ENCODE data around the gene NHEJ1.
"Not testable (repeated sequence)": the region's sequence is repeated elsewhere in the genome, so short reads cannot be mapped to it uniquely, and the experiment has no call there.

The NHEJ1 gene

DNA sequence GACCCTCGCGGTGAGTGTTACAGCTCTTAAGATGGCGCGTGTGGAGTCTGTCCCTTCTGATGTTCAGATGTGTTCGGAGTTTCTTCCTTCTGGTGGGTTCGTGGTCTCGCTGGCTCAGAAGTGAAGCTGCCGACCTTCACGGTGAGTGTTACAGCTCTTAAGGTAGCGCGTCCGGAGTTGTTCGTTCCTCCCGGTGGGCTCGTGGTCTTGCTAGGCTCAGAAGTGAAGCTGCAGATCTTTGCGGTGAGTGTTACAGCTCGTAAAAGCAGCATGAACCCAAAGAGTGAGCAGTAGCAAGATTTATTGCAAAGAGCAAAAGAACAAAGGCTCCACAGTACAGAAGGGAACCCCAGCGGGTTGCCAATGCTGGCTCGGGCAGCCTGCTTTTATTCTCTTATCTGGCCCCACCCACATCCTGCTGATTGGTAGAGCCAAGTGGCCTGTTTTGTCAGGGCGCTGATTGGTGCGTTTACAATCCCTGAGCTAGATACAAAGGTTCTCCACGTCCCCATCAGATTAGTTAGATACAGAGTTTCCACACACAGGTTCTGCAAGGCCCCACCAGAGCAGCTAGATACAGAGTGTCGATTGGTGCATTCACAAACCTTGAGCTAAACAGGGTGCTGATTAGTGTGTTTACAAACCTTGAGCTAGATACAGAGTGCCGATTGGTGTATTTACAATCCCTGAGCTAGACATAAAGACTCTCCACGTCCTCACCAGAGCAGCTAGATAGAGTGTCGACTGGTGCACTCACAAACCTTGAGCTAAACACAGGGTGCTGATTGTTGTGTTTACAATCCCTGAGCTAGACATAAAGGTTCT lies 40.1 kb upstream of the NHEJ1 start:
- not testable (repeated sequence) for H3K4me1 ChIP-seq (ENCODE audit: control insufficient read depth, insufficient read depth, low read length); H3K9ac ChIP-seq (ENCODE audit: low read length); H3K27me3 ChIP-seq (ENCODE audit: control insufficient read depth, insufficient read depth, low read length); H3K9me3 ChIP-seq (ENCODE audit: control insufficient read depth, low read length); H3K36me3 ChIP-seq (ENCODE audit: control insufficient read depth, insufficient read depth, low read length); H3K4me3 ChIP-seq (ENCODE audit: low read length)

DNA sequence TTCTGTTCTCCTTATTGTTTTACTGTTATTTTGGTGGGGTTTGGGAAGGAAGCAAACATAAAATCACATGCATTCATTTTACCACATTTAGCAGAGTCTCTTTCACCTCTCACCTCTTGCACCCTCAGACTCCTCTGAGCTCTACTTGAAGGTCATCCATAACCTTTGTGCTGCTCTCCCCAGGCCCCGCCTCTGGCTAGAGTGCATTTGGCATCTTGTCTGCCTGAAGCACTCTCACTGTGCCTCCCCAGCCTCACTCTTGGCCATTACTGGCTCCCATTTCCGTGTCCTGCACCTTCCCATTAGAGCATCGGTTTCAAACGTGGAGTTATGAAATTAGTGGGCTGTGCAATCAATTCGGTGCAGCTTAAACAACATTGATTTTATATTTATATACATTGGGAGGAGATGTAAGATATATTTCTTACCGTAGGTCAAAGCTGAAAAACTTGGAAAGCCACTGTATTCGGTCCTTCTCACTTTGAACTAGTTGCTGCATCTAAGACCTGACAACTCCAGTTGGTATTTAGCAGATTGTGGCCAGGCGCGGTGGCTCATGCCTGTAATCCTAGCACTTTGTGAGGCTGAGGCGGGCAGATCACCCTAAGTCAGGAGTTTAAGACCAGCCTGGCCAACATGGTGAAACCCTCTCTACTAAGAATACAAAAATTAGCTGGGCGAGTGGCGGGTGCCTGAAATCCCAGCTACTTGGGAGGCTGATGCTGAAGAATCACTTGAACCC lies 39.0 kb upstream of the NHEJ1 start:
- no peak overlapping the region for H3K9ac ChIP-seq (ENCODE audit: low read length)
- no peaks in the 10 kb centered on the region for H3K9me3 ChIP-seq (ENCODE audit: control insufficient read depth, low read length)
- H3K36me3 ChIP-seq (ENCODE audit: control insufficient read depth, insufficient read depth, low read length): no peaks in the 10 kb centered on the region
- no peaks in the 10 kb centered on the region for H3K4me1 ChIP-seq (ENCODE audit: control insufficient read depth, insufficient read depth, low read length)
- no peak overlapping the region for H3K4me3 ChIP-seq (ENCODE audit: low read length)
- H3K27me3 ChIP-seq (ENCODE audit: control insufficient read depth, insufficient read depth, low read length): no peaks in the 10 kb centered on the region

DNA sequence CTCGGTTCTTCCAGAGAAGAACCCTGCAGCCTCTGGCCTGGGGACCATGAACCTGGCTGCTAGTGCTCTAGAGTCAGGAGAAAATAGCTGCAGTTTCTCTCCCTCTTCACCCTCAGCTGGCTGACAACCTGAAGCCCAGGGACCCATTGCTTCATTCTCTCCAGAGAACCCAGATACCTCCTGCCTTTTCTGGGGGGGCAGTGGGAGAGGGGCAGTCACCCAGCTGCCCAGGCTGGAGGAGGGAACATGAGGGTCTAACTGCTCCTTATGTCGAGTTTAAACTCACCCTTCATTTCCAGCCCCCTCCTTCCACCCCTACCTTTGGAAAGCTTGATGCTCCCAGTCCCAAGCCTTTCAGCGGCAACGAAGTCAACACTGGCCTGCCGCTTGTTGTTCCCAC lies 38.4 kb upstream of the NHEJ1 start:
- Histone ChIP-seq H3K9ac (ENCODE audit: low read length) (no peak overlapping the region), H3K4me1 (ENCODE audit: control insufficient read depth, insufficient read depth, low read length) (no peaks in the 10 kb centered on the region), H3K4me3 (ENCODE audit: low read length) (no peak overlapping the region), H3K27me3 (ENCODE audit: control insufficient read depth, insufficient read depth, low read length) (no peaks in the 10 kb centered on the region), H3K36me3 (ENCODE audit: control insufficient read depth, insufficient read depth, low read length) (no peaks in the 10 kb centered on the region), H3K9me3 (ENCODE audit: control insufficient read depth, low read length) (no peaks in the 10 kb centered on the region)

DNA sequence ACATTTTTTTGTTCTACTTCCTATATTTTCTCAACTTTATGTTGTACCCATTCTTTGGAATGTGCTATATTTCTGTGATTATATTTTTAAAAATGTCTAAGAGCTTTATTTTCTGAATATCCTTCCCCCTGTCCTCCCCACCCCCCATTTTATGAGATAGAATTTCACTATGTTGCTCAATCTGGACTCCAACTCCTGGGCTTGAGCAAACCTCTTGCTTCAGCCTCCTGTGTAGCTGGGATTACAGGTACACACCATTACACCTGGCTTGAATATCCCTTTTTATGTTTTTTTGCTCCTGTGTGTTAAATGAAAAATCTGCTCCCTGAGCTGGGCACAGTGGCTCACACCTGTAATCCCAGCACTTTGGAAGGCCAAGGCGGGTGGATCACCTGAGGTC lies 36.8 kb upstream of the NHEJ1 start:
- no peak overlapping the region for H3K9ac ChIP-seq (ENCODE audit: low read length)
- no peaks in the 10 kb centered on the region for H3K36me3 ChIP-seq (ENCODE audit: control insufficient read depth, insufficient read depth, low read length)
- no peaks in the 10 kb centered on the region for H3K27me3 ChIP-seq (ENCODE audit: control insufficient read depth, insufficient read depth, low read length)
- no peaks in the 10 kb centered on the region for H3K4me1 ChIP-seq (ENCODE audit: control insufficient read depth, insufficient read depth, low read length)
- H3K4me3 ChIP-seq (ENCODE audit: low read length): no peak overlapping the region
- H3K9me3 ChIP-seq (ENCODE audit: control insufficient read depth, low read length): no peaks in the 10 kb centered on the region

DNA sequence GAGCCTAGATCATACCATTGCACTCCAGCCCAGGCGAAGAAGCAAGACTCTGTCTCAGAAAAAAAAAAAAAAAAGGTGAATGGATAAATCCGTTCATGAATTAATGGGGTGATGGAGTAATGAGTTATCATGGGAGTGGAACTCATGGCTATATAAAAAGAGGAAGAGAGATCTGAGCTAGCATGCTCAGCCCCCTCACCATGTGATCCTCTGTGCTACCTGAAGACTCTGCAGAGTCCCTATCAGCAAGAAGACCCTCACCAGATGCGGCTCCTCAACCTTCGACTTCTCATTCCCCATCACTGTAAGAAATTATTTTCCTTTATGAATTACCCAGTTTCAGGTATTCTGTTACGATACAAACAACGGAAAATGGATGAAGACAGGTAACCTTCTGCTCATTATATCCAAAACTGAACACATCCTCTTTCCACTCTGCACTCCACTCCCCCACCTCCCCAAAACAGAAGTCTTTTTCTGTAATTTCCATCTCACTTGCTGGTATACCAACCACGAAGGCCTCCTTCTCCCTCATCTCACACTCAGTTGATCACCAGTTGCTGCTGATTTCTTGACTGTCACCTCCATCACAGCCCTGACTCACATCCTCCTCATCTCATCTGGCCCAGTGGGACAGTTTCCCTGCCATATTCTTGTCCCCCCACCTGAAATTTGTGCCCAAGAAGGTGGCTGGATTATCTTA lies 26.3 kb upstream of the NHEJ1 start:
- Histone ChIP-seq H3K4me3 (ENCODE audit: low read length) (no peak overlapping the region), H3K9me3 (ENCODE audit: control insufficient read depth, low read length) (no peaks in the 10 kb centered on the region), H3K27me3 (ENCODE audit: control insufficient read depth, insufficient read depth, low read length) (no peaks in the 10 kb centered on the region), H3K4me1 (ENCODE audit: control insufficient read depth, insufficient read depth, low read length) (no peaks in the 10 kb centered on the region), H3K9ac (ENCODE audit: low read length) (no peak overlapping the region), H3K36me3 (ENCODE audit: control insufficient read depth, insufficient read depth, low read length) (peaks cover 8% of the 10 kb centered on the region)

DNA sequence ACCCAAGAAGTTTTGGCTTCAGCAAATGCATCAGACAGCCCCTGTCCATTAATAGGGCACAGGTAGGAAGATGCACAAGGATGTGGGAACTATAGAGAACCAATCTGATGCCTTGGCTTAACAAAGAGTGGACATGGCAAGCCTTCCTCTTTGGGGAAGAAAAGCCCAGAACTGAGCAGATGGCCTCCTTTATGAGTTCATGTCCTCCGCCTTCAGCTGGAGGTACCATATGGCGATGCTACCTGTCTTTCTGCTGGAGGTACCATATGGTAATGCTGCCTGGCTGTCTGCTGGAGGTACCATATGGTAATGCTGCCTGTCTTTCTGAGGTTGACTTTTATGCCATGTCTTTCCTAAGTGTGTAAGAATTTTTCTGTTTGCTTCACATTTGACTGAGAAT lies 23.5 kb upstream of the NHEJ1 start:
- Histone ChIP-seq H3K36me3 (ENCODE audit: control insufficient read depth, insufficient read depth, low read length) (peaks cover 19% of the 10 kb centered on the region), H3K9ac (ENCODE audit: low read length) (no peak overlapping the region), H3K4me3 (ENCODE audit: low read length) (no peak overlapping the region), H3K27me3 (ENCODE audit: control insufficient read depth, insufficient read depth, low read length) (no peaks in the 10 kb centered on the region), H3K9me3 (ENCODE audit: control insufficient read depth, low read length) (no peaks in the 10 kb centered on the region), H3K4me1 (ENCODE audit: control insufficient read depth, insufficient read depth, low read length) (peaks cover 6% of the 10 kb centered on the region)

DNA sequence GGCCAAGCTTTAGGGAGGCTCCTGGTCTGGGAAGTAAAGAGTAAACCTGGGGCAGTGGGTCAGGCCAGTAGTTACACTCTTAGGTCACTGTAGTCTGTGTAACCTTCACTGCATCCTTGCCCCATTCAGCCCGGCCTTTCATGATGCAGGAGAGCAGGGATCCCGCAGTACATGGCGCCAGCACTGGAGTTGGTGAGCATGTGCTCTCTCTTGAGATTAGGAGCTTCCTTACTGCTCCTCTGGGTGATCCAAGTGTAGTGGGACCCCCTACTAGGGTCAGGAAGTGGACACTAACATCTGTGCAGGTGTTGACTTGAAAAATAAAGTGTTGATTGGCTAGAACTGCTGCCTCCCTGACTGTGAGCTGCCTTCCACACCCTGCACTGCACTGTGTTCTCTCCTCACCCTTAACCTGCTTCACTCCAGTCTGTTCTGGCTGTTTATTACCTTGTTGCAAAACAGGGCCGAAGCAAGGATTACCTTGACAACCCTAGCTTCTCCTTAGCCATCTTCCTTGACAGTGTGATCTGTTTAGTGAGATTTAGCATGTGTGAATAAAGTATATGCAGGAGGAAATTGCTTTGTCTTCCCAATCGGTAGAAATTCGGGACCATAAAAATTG lies 22.6 kb upstream of the NHEJ1 start:
- Histone ChIP-seq H3K4me1 (ENCODE audit: control insufficient read depth, insufficient read depth, low read length) (peaks cover 11% of the 10 kb centered on the region), H3K4me3 (ENCODE audit: low read length) (no peak overlapping the region), H3K36me3 (ENCODE audit: control insufficient read depth, insufficient read depth, low read length) (peaks cover 19% of the 10 kb centered on the region), H3K9ac (ENCODE audit: low read length) (no peak overlapping the region), H3K27me3 (ENCODE audit: control insufficient read depth, insufficient read depth, low read length) (no peaks in the 10 kb centered on the region), H3K9me3 (ENCODE audit: control insufficient read depth, low read length) (no peaks in the 10 kb centered on the region)

DNA sequence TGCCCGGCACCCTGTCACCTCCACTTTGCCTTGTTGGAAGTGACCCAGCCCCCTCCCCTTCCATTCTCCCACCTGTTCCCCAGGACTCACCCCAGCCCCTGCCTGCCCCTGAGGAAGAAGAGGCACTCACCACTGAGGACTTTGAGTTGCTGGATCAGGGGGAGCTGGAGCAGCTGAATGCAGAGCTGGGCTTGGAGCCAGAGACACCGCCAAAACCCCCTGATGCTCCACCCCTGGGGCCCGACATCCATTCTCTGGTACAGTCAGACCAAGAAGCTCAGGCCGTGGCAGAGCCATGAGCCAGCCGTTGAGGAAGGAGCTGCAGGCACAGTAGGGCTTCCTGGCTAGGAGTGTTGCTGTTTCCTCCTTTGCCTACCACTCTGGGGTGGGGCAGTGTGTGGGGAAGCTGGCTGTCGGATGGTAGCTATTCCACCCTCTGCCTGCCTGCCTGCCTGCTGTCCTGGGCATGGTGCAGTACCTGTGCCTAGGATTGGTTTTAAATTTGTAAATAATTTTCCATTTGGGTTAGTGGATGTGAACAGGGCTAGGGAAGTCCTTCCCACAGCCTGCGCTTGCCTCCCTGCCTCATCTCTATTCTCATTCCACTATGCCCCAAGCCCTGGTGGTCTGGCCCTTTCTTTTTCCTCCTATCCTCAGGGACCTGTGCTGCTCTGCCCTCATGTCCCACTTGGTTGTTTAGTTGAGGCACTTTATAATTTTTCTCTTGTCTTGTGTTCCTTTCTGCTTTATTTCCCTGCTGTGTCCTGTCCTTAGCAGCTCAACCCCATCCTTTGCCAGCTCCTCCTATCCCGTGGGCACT lies 21.9 kb upstream of the NHEJ1 start:
- no peak overlapping the region for H3K4me3 ChIP-seq (ENCODE audit: low read length)
- H3K4me1 ChIP-seq (ENCODE audit: control insufficient read depth, insufficient read depth, low read length): peaks cover 11% of the 10 kb centered on the region
- H3K36me3 ChIP-seq (ENCODE audit: control insufficient read depth, insufficient read depth, low read length): peaks cover 19% of the 10 kb centered on the region
- H3K27me3 ChIP-seq (ENCODE audit: control insufficient read depth, insufficient read depth, low read length): no peaks in the 10 kb centered on the region
- no peaks in the 10 kb centered on the region for H3K9me3 ChIP-seq (ENCODE audit: control insufficient read depth, low read length)
- H3K9ac ChIP-seq (ENCODE audit: low read length): no peak overlapping the region

DNA sequence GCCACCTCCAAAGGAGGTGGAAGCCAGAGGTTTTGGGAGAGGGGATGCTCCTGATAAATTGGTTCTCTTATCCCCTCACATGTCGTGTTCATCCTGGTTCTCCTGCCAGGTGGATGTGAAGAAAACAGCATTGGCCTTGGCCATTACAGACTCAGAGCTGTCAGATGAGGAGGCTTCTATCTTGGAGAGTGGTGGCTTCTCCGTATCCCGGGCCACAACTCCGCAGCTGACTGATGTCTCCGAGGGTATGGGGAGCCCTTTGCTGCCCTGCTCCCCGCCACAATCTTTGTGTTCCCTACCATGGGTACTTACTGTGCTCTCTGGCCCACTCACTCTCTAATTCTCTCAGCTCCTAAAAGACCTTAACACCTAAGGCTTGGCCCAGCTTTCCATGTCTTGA lies 20.9 kb upstream of the NHEJ1 start:
- H3K4me1 ChIP-seq (ENCODE audit: control insufficient read depth, insufficient read depth, low read length): peaks cover 16% of the 10 kb centered on the region
- no peaks in the 10 kb centered on the region for H3K27me3 ChIP-seq (ENCODE audit: control insufficient read depth, insufficient read depth, low read length)
- peaks cover 19% of the 10 kb centered on the region for H3K36me3 ChIP-seq (ENCODE audit: control insufficient read depth, insufficient read depth, low read length)
- no peak overlapping the region for H3K9ac ChIP-seq (ENCODE audit: low read length)
- no peaks in the 10 kb centered on the region for H3K9me3 ChIP-seq (ENCODE audit: control insufficient read depth, low read length)
- H3K4me3 ChIP-seq (ENCODE audit: low read length): no peak overlapping the region

DNA sequence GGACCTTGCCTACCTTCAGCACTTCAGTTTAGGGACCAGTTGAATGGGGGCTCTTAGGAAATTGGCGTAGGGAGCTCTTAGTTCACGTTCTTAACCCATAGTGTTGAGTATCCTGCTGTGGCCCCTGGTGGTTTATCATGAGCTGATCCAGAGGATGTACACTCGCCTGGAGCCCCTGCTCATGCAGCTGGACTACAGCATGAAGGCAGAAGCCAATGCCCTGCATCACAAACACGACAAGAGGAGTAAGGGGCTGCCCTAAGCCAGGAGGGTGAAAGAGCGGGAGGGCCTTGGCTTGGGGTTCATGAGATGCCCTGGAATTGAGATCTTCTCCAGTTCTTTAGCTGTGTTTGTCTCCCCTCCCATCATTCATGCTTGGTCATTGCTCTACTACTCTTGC lies 20.3 kb upstream of the NHEJ1 start:
- Histone ChIP-seq H3K9me3 (ENCODE audit: control insufficient read depth, low read length) (no peaks in the 10 kb centered on the region), H3K4me1 (ENCODE audit: control insufficient read depth, insufficient read depth, low read length) (peaks cover 17% of the 10 kb centered on the region), H3K4me3 (ENCODE audit: low read length) (no peak overlapping the region), H3K36me3 (ENCODE audit: control insufficient read depth, insufficient read depth, low read length) (peaks cover 19% of the 10 kb centered on the region), H3K9ac (ENCODE audit: low read length) (no peak overlapping the region), H3K27me3 (ENCODE audit: control insufficient read depth, insufficient read depth, low read length) (no peaks in the 10 kb centered on the region)

DNA sequence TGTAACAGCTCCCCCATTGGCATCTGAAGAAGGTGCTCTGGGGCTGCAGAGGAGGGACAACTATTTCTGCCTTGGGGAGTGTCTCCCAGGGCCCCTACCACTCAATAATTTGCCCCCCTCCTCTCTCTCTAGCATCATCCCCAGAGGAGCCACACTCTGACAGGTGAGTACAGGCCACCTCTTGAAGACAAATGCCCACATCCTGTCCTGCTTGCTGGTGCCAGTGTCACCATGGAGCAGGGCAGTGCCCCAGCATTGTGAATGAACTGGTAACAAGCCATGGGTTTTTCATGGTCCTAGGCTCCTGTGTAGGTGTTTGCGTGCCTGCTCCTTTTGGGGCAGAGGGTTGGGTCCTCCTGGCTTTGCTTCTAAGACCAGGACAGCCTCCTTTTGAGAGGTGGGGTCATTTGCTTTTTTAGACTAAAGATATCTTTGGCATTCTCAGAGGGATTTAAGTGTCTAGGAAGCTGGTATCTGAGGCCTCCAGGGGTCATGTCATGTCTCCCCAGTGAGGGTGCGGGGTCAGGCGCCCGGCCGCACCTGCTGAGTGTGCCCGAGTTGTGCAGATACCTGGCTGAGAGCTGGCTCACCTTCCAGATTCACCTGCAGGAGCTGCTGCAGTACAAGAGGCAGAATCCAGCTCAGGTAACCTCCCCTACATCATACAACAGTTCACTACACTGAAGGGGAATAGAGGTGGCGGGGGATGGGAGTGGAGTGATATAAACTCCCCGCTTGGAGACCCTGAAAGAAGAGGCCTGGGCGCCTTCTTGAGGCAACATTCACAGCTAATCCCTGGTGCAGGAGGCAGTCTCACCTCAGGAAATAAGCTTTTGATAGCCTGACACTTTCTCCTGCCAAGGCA lies 19.2 kb upstream of the NHEJ1 start:
- H3K4me1 ChIP-seq (ENCODE audit: control insufficient read depth, insufficient read depth, low read length): peaks cover 24% of the 10 kb centered on the region
- H3K9ac ChIP-seq (ENCODE audit: low read length): no peak overlapping the region
- no peak overlapping the region for H3K4me3 ChIP-seq (ENCODE audit: low read length)
- H3K9me3 ChIP-seq (ENCODE audit: control insufficient read depth, low read length): no peaks in the 10 kb centered on the region
- H3K36me3 ChIP-seq (ENCODE audit: control insufficient read depth, insufficient read depth, low read length): peaks cover 21% of the 10 kb centered on the region
- no peaks in the 10 kb centered on the region for H3K27me3 ChIP-seq (ENCODE audit: control insufficient read depth, insufficient read depth, low read length)
